Spleen (tissue), 11 donors: ENCODE measurements around the gene PDGFRB. TPM values are rescaled to one million over a fixed set of nuclear protein-coding genes. Genes with fewer than 3 reads are reported as not detected.

ENCODE experiments used
- DNase-seq: peaks from one replicate; pipeline ENCODE4 v3.0.0-alpha.2; 2020
- H3K27ac ChIP-seq, 8 donors: fragments of 200-600 bp; sonication (generic) in 7 of 8; 1 replicate in 4 of 8; 2 replicates in 4 of 8; pipeline versions ENCODE4 v1.5.0 to v1.8.0; 2016 to 2021; ENCODE audit warnings: inconsistent platforms in 4 of 8, mild to moderate bottlenecking in 4 of 8, moderate library complexity in 1 of 8
- H3K27me3 ChIP-seq, 7 donors: fragments of 200-600 bp; sonication (generic) in 6 of 7; replicated peaks in 1 of 7; 1 replicate in 4 of 7; 2 replicates in 3 of 7; pipeline versions ENCODE4 v1.5.0 to v1.8.0; 2016 to 2021; ENCODE audit warnings: inconsistent platforms in 3 of 7, mild to moderate bottlenecking in 1 of 7
- H3K36me3 ChIP-seq, 6 donors: fragments of 200-600 bp; sonication (generic) in 5 of 6; 1 replicate in 4 of 6; 2 replicates in 2 of 6; pipeline versions ENCODE4 v1.5.0 to v1.8.0; 2016 to 2021; ENCODE audit warnings: inconsistent platforms in 2 of 6
- H3K4me1 ChIP-seq, 6 donors: fragments of 200-600 bp; sonication (generic) in 5 of 6; 1 replicate in 3 of 6; 2 replicates in 3 of 6; pipeline versions ENCODE4 v1.5.0 to v1.8.0; 2016 to 2021; ENCODE audit warnings: inconsistent platforms in 3 of 6
- H3K4me3 ChIP-seq, 8 donors: fragments of 200-600 bp; sonication (generic) in 7 of 8; 1 replicate in 4 of 8; 2 replicates in 4 of 8; pipeline versions ENCODE4 v1.5.0 to v1.8.0; 2016 to 2021; ENCODE audit warnings: inconsistent platforms in 4 of 8, mild to moderate bottlenecking in 4 of 8, moderate library complexity in 2 of 8
- H3K9me3 ChIP-seq, 8 donors: fragments of 200-600 bp; sonication (generic) in 7 of 8; 1 replicate in 4 of 8; 2 replicates in 4 of 8; pipeline versions ENCODE4 v1.5.0 to v1.8.0; 2016 to 2021; ENCODE audit warnings: inconsistent platforms in 4 of 8
- POLR2A ChIP-seq, 3 donors: fragments of 450-650 bp; IDR thresholded peaks; one replicate each; pipeline ENCODE4 v1.5.1; 2017; ENCODE audit warnings: antibody characterized with exemption in 3 of 3, mild to moderate bottlenecking in 1 of 3
- POLR2AphosphoS5 ChIP-seq, 3 donors: sonication (generic); formaldehyde crosslinking; IDR thresholded peaks; one replicate each; pipeline ENCODE4 v1.5.1; 2017; ENCODE audit warnings: antibody characterized with exemption in 3 of 3
- WGBS, 5 donors: extraction: QIAGEN DNeasy Blood & Tissue Kit in 3 of 5; methylation state at CpG; one replicate each; pipeline versions ENCODE4 v1.1.5 to v1.1.7; 2013 to 2018; 5-methylcytosine and 5-hydroxymethylcytosine counted together
- intact Hi-C: fragments of 100-400 bp; cut with DNase I; formaldehyde crosslinking; loops from one replicate; pipeline ENCODE4 v1.15.0; 2023; ENCODE audit warnings: low total_unique reads
- polyA plus RNA-seq, 3 donors: library from polyadenylated mRNA; stranded (reverse); fragments of 200-250 nt; gene quantifications; one replicate each; pipeline ENCODE4 v1.2.1, GENCODE V29; 2013
- total RNA-seq, 7 donors: library from RNA; depleted of rRNA in 3 of 7; stranded (reverse); fragments of >200 nt in 3 of 7; fragmentation: NEBNext Ultra II Directional in 4 of 7; extraction: Animal tissue kit (Norgen Biotek cat#: 25700) in 4 of 7; gene quantifications; one replicate each; pipeline versions ENCODE4 v1.1.0 to v1.2.1, GENCODE V29; 2016 to 2021
- TF ChIP-seq, protein P1 (sequence below), 11 experiments: fragments of 200-600 bp in 7 of 11; fragments of 450-650 bp in 4 of 11; sonication (generic) in 4 of 11; IDR thresholded peaks in 8 of 11; conservative IDR thresholded peaks in 3 of 11; 1 replicate in 7 of 11; 2 replicates in 4 of 11; pipeline versions ENCODE4 v1.4.0 to v1.8.0; 2016 to 2021; ENCODE audit warnings: antibody characterized with exemption in 11 of 11, inconsistent platforms in 4 of 11, mild to moderate bottlenecking in 1 of 11
- donor health status: healthy with polysubstance abuse.
- donor health status: DM: no; HTN: no; CAD: no; lungs with moderate emphysema.
- donor health status: DM: no; HTN: no; CAD: no.
- donor health status: Bipolar disorder and iron deficiency.
- donor health status: healthy.
- donor health status: DM: no; HTN: no; CAD: no.
- donor health status: DM: yes; HTN: yes; CAD: no.

Gene PDGFRB
- total and polyA plus RNA-seq, 10 donors, result 12.8 to 144 (median 88.5) TPM

DNA sequence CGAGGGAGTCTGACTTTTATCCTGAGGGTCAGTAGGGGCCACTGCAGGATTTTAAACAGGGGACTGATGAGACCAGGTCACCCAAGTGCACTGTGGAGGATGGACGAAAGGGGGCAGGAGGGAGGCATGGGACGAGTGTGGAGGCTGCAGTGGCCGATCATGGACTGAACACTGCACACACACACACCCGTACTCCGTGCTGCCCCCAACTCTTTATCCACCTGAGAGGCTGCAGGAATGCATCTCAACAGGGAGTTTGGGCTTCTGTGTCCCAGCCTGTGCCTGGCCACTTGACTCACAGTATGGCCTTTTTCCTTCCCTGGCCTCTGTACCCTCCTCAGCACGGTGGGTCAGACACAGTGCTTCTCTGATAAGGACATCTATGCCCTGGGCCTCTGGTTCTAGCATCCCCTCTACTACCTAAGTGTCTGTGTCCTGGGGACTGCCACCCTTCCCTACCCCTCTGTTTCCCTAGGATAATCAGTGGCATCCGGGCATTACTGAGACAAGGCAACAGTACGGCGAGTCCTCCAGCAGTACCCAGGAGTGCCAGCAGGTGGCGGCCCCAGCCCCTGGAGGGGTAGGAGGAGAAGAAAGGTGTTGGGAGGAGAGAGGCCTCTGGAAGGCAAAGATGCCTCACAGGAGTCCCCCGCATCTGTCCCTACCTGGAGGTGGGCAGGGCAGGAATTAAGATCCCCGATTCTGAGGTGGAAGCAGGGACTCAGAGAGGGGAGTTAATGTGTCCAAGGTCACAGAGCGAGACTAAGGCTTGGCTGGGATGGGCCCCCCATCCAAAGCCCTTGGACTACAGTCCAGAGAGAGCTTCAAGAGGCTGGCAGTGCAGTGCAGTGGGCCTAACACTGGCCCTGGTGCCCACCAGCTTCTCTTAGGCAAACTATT, 5.8 kb upstream of the PDGFRB start:
- peaks cover 2 to 65% (median 15%) of the 10 kb centered on the region in 6 donors for H3K4me1 ChIP-seq
- H3K27me3 ChIP-seq, result peaks cover 0 to 14% (median 4%) of the 10 kb centered on the region in 7 donors
- peak; percentile 92 for DNase-seq
- H3K27ac ChIP-seq, result peak overlapping the region in 5 of 8 donors; percentile 9 to 83 (median 82)
- 49 to 62% (median 51%) methylated on average over 14 of the region's 14 CpGs for WGBS, 5 donors
- H3K4me3 ChIP-seq, result no peak overlapping the region
- TF ChIP-seq POLR2A (IDR thresholded peaks at IDR 0.05) (no peak), POLR2AphosphoS5 (IDR thresholded peaks at IDR 0.05) (peak in 1 of 3 donors; percentile 34)
- TF ChIP-seq, protein P1, sequence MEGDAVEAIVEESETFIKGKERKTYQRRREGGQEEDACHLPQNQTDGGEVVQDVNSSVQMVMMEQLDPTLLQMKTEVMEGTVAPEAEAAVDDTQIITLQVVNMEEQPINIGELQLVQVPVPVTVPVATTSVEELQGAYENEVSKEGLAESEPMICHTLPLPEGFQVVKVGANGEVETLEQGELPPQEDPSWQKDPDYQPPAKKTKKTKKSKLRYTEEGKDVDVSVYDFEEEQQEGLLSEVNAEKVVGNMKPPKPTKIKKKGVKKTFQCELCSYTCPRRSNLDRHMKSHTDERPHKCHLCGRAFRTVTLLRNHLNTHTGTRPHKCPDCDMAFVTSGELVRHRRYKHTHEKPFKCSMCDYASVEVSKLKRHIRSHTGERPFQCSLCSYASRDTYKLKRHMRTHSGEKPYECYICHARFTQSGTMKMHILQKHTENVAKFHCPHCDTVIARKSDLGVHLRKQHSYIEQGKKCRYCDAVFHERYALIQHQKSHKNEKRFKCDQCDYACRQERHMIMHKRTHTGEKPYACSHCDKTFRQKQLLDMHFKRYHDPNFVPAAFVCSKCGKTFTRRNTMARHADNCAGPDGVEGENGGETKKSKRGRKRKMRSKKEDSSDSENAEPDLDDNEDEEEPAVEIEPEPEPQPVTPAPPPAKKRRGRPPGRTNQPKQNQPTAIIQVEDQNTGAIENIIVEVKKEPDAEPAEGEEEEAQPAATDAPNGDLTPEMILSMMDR (IDR thresholded peaks at IDR 0.05 in 8 of 11, conservative IDR thresholded peaks at IDR 0.05 in 3 of 11), result peak; percentile 84 to 94 (median 90)
- intact Hi-C loops, result loop anchor here (2.0 kb wide), 1 partner anchor 57 kb away; no protein-coding TSS in a partner anchor
- no peaks in the 10 kb centered on the region for H3K36me3 ChIP-seq
- no peaks in the 10 kb centered on the region for H3K9me3 ChIP-seq

GRCh38 chr5:150160448-150161081, 4.9 kb upstream of the PDGFRB start:
- no peak for DNase-seq
- Histone ChIP-seq H3K4me3 (no peak overlapping the region), H3K4me1 (peaks cover 11 to 74% (median 24%) of the 10 kb centered on the region in 6 donors), H3K9me3 (no peaks in the 10 kb centered on the region), H3K36me3 (no peaks in the 10 kb centered on the region), H3K27ac (peak overlapping the region in 7 of 8 donors; percentile 61 to 83 (median 79)), H3K27me3 (peaks cover 0 to 16% (median 0%) of the 10 kb centered on the region in 7 donors)
- intact Hi-C loops, result loop anchor here (2.0 kb wide), 1 partner anchor 58 kb away; no protein-coding TSS in a partner anchor
- WGBS, 5 donors, result 63 to 81% (median 74%) methylated on average over 5 of the region's 5 CpGs
- TF ChIP-seq, protein P1 (IDR thresholded peaks at IDR 0.05 in 8 of 11, conservative IDR thresholded peaks at IDR 0.05 in 3 of 11), result no peak
- TF ChIP-seq POLR2A (IDR thresholded peaks at IDR 0.05), result no peak
- no peak for TF ChIP-seq POLR2AphosphoS5 (IDR thresholded peaks at IDR 0.05)

DNA sequence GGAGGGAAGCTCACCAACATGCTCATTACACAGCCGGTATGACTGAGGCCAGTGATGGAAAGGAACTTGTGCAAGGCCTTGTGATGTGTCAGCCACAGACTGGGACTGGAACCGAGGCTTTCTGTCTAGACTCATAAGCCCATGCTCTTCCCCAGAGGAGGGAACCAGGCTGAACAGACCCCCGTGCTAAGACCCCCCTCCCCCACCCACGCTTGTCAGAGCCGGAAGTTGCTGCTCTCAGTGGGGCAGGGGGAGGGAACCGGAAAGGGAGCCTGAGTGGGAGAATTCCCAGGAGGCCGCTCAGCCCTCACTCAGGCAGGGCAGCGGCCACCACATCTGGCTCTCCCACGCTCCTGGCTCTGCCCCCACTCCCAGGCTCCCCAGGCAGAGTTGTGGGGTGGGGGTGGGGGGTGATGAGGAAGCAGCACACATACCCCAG, 4.1 kb upstream of the PDGFRB start:
- intact Hi-C loops, result loop anchor here (2.0 kb wide), 1 partner anchor 59 kb away; no protein-coding TSS in a partner anchor
- Histone ChIP-seq H3K4me3 (no peak overlapping the region), H3K27ac (peak overlapping the region in 7 of 8 donors; percentile 64 to 83 (median 79)), H3K36me3 (no peaks in the 10 kb centered on the region), H3K4me1 (peaks cover 11 to 82% (median 28%) of the 10 kb centered on the region in 6 donors), H3K9me3 (no peaks in the 10 kb centered on the region), H3K27me3 (peaks cover 0 to 19% (median 0%) of the 10 kb centered on the region in 7 donors)
- DNase-seq, result no peak
- 31 to 62% (median 39%) methylated on average over 2 to 9 of the region's 9 CpGs for WGBS, 5 donors
- TF ChIP-seq, protein P1 (IDR thresholded peaks at IDR 0.05 in 8 of 11, conservative IDR thresholded peaks at IDR 0.05 in 3 of 11), result no peak
- TF ChIP-seq POLR2AphosphoS5 (IDR thresholded peaks at IDR 0.05), result peak in 2 of 3 donors; percentile 72 to 76
